CD4-positive, alpha-beta T cell treated with Interleukin-21 for 1 hour (primary cell): ENCODE measurements around the gene WIPF1.
A peak's percentile ranks its signal among the peaks of the same experiment; 100 is the strongest.

Source experiments
- DNase-seq: peaks from one replicate; pipeline ENCODE4 v3.0.0-alpha.2; 2020

WIPF1 gene

GRCh38 chr2:174529916-174530315 is 67.7 kb downstream of the WIPF1 start:
- no peak for DNase-seq

GRCh38 chr2:174527959-174528358 is 69.6 kb downstream of the WIPF1 start:
- no peak for DNase-seq

- DNase-seq: no peak
Observed at GRCh38 chr2:174527101-174527721, 70.4 kb downstream of the WIPF1 start.

GRCh38 chr2:174524527-174524926 is 73.1 kb downstream of the WIPF1 start:
- DNase-seq: peak; percentile 7

GRCh38 chr2:174522553-174522952 is 75.1 kb downstream of the WIPF1 start:
- DNase-seq: peak; percentile 14

GRCh38 chr2:174518395-174518794 is 79.2 kb downstream of the WIPF1 start:
- DNase-seq: no peak

GRCh38 chr2:174516501-174517378 is 80.9 kb downstream of the WIPF1 start:
- no peak for DNase-seq

GRCh38 chr2:174512345-174512744 is 85.3 kb downstream of the WIPF1 start:
- no peak for DNase-seq

- no peak for DNase-seq
Observed at GRCh38 chr2:174511580-174512260, 85.9 kb downstream of the WIPF1 start.

GRCh38 chr2:174510583-174511189 is 86.9 kb downstream of the WIPF1 start:
- DNase-seq: no peak
